Activated CD8-positive, alpha-beta memory T cell treated with anti-CD3 and anti-CD28 coated beads for 36 hours (primary cell): Measurements from ENCODE around the gene OR2B2. TPM values are rescaled to one million over a fixed set of nuclear protein-coding genes. Genes with fewer than 3 reads are reported as not detected.
"Not testable (repeated sequence)": the region's sequence is repeated elsewhere in the genome, so short reads cannot be mapped to it uniquely, and the experiment has no call there.

Source experiments
- CTCF ChIA-PET: fragments of 350-600 bp; sonication (Branson Sonifier 250); formaldehyde crosslinking; loops from one replicate; lab custom pipeline; 2021; ENCODE audit warnings: antibody characterized with exemption; lab: Charles Lee
- POLR2A ChIA-PET: fragments of 350-600 bp; sonication (Branson Sonifier 250); formaldehyde crosslinking; loops from one replicate; lab custom pipeline; 2021; ENCODE audit warnings: antibody characterized with exemption; lab: Charles Lee
- total RNA-seq, 2 experiments: library from RNA; stranded (reverse); gene quantifications; one replicate each; pipeline ENCODE4 v1.2.3, GENCODE V29; 2021

OR2B2 gene
- not detected for total RNA-seq

- ChIA-PET POLR2A (no interaction called here), CTCF (interaction anchor here (0.6 kb wide), 1 partner anchor 672 kb away, joined by 3 read pairs; no protein-coding TSS in a partner anchor)
Observed at GRCh38 chr6:27911956-27912446, at the start of gene OR2B2. OR2B2 (minus strand) TSS chr6:27912396; CDS start chr6:27912319, 77 bp downstream.

GRCh38 chr6:27957516-27957915, 45.3 kb upstream of the OR2B2 start:
- POLR2A ChIA-PET = no interaction called here
- CTCF ChIA-PET = interaction anchor here (0.7 kb wide), 1 partner anchor 1729 kb away, joined by 3 read pairs; no protein-coding TSS in a partner anchor

GRCh38 chr6:27956941-27957340, 44.7 kb upstream of the OR2B2 start, which contains the start of gene OR2B6:
OR2B6 (plus strand) TSS chr6:27957241; CDS start chr6:27957241, 0 bp downstream.
- CTCF ChIA-PET = no interaction called here
- POLR2A ChIA-PET = no interaction called here

GRCh38 chr6:27951040-27951439, 38.8 kb upstream of the OR2B2 start:
- POLR2A ChIA-PET = no interaction called here
- CTCF ChIA-PET = no interaction called here

DNA sequence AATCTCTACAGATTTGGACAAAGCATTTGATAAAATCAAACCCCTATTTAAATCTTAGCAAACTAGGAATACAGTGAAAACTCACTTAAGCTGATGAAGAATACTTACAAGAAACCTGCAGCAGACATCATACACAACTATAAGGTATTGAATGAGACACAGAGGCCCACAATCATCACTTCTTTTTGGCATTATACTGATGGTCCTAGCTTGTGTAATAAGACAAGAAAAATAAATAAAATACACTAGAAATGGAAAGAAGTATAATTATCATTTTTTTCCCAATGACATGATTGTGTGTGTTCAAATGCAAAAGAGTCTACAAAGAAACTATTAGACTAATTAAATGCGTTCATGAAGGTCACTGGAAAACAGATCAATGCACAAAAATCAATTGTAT, 36.0 kb upstream of the OR2B2 start:
- ChIA-PET CTCF (no interaction called here), POLR2A (no interaction called here)

DNA sequence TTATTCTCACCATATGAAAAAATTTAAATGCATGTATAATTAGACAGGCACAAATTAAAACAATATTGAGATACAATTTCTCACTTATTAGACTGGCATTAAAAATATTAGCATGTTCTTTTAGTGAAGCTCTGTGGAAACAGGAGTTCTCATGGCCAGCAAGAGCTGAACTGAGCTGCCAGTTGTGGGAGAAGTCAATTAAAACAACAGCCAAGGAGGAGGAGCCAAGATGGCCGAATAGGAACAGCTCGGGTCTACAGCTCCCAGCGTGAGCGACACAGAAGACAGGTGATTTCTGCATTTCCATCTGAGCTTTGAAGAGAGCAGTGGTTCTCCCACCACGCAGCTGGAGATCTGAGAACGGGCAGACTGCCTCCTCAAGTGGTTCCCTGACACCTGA, 30.9 kb upstream of the OR2B2 start:
- CTCF ChIA-PET, POLR2A ChIA-PET: not testable (repeated sequence)

- ChIA-PET POLR2A (no interaction called here), CTCF (no interaction called here)
Observed at GRCh38 chr6:27940766-27941165, 28.6 kb upstream of the OR2B2 start.

DNA sequence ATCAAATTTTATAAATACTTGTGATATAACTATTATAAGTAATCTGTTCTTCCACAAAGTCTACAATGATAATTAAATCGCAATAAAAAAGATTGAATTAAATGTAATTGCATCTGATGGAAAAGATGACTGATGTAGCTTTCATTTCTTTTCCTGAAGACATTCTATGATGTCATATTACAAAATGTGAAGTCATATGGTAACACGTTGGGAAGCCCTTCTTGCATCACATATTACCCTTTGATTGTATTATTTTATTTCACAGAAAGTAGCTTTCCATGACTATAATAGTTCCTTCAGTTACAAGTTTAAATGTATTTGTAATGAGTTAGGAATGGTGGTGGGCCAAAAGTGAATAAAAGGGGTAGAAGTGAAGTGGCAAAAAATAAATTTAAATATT, 19.0 kb upstream of the OR2B2 start:
- ChIA-PET POLR2A (no interaction called here), CTCF (no interaction called here)

- CTCF ChIA-PET, POLR2A ChIA-PET: not testable (repeated sequence)
Observed at GRCh38 chr6:27929930-27930329, 17.7 kb upstream of the OR2B2 start.

DNA sequence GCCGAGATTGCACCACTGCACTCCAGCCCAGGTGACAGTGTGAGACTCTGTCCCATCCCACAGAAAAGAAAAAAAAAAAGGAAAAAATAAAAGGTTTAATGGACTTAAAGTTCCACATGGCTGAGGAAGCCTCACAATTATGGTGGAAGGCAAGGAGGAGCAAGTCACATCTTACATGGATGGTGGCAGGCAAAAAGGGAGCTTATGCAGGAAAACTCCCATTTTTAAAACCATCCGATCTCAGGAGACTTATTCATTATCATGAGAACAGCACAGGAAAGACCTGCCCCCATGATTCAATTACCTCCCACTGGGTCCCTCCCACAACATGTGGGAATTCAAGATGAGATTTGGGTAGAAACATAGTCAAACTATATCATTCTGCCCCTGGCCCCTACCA, 15.8 kb upstream of the OR2B2 start:
- POLR2A ChIA-PET, CTCF ChIA-PET: not testable (repeated sequence)

GRCh38 chr6:27924179-27924578, 12.0 kb upstream of the OR2B2 start:
- POLR2A ChIA-PET = no interaction called here

DNA sequence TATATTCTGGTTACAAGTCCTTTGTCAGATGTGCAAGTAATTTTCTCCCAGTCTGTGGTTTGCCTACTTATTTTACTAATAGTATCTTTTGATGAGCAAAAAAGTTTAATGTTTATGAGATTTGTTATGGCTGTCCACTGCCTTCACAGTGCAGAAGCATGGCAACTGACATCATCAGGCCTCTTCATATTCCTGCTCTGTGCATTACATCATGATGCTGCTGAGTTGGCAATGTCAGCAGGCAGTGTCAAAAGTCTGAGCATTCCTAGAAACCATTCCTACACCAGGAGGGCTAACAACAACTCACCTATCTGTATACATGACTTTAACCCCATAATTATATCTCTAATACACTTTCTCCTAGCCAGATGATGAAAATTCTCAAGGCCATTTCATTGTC, 10.8 kb upstream of the OR2B2 start:
- ChIA-PET CTCF (no interaction called here), POLR2A (no interaction called here)

More at GRCh38 chr6:27924179-27924578, 12.0 kb upstream of the OR2B2 start:
- CTCF ChIA-PET = no interaction called here

DNA sequence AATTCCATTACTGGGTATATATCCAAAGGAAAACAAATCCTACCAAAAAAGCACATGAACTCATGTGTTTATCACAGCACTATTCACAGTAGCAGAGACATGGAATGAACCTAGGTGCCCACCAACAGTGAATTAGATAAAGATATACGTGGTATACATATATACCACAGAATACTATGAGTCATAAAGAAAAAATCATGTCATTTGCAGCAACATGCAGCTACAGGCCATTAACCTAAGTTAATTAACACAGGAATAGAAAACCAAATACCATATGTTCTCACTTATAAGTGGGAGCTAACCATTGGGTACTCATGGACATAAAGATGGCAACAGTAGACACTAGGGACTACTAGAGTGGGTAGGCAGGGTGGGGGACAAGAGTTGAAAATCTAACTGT, 4.2 kb downstream of the OR2B2 start:
- POLR2A ChIA-PET = no interaction called here
- CTCF ChIA-PET = no interaction called here

- POLR2A ChIA-PET = interaction anchor here (0.6 to 1.0 kb wide), 5 partner anchors 9 to 935 kb away, joined by 3 to 7 read pairs (median 4); a partner anchor contains a TSS
- CTCF ChIA-PET = interaction anchor here (0.7 to 1.0 kb wide), 2 partner anchors 106 to 241 kb away, joined by 3 read pairs; no protein-coding TSS in a partner anchor
Observed at GRCh38 chr6:27902335-27903314, 9.6 kb downstream of the OR2B2 start.

DNA sequence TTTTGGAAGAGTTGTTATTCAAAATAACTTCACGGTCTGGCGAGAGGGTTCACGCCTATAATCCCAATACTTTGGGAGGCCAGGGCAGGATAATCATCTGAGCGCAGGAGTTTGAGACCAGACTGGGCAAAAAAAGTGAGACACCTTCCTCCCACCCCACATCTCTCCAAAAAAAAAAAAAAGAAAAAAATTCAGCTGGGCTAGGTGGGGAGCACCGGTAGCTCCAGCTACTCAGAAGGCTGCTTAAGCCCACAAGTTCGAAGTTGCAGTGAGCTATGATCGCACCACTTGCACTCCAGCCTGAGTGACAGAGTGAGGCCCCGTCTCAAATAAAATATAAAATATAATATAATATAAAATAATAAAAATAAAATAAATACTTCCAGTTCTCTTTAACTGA, 10.4 kb downstream of the OR2B2 start:
- ChIA-PET CTCF (interaction anchor here (0.7 to 1.0 kb wide), 2 partner anchors 105 to 240 kb away, joined by 3 read pairs; no protein-coding TSS in a partner anchor), POLR2A (interaction anchor here (0.6 to 1.0 kb wide), 5 partner anchors 8 to 936 kb away, joined by 3 to 7 read pairs (median 4); a partner anchor contains a TSS)

DNA sequence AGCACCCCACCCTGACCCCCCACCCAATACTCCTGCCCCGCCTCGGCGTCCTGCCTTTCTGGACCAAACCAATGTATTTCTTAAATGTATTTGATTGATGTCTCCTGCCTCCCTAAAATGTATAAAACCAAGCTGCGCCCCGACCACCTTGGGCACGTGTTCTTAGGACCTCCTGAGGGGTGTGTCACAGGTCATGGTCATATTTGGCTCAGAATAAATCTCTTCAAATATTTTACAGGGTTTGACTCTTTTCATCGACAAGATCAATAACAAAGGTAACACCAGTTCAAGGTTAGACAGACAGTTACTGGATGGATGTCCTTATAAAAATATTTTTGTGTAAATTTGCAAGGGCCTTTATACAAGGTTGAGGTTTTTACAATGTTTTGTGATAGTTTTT, 12.0 kb downstream of the OR2B2 start:
- CTCF ChIA-PET = interaction anchor here (0.6 kb wide), 1 partner anchor 1355 kb away, joined by 3 read pairs; no protein-coding TSS in a partner anchor
- POLR2A ChIA-PET = not testable (repeated sequence)

GRCh38 chr6:27899543-27899942, 12.7 kb downstream of the OR2B2 start:
- ChIA-PET CTCF (no interaction called here), POLR2A (no interaction called here)

- ChIA-PET CTCF (interaction anchor here (0.6 to 2.8 kb wide), 5 partner anchors 22 to 665 kb away, joined by 3 to 13 read pairs (median 3); a partner anchor contains a TSS), POLR2A (interaction anchor here (5.5 kb wide), 1 partner anchor 29 kb away, joined by 321 read pairs; a partner anchor contains a TSS)
Observed at GRCh38 chr6:27897580-27898206, 14.5 kb downstream of the OR2B2 start.

- POLR2A ChIA-PET = interaction anchor here (3.8 to 5.5 kb wide), 4 partner anchors 27 to 87 kb away, joined by 45 to 321 read pairs (median 126); a partner anchor contains a TSS
- CTCF ChIA-PET = interaction anchor here (0.6 to 4.2 kb wide), 14 partner anchors 14 to 1740 kb away, joined by 3 to 23 read pairs (median 6); a partner anchor contains a TSS
Observed at GRCh38 chr6:27896398-27896796, 15.8 kb downstream of the OR2B2 start.
